Ascending aorta (tissue), 2 donors: Measurements from ENCODE around the gene MPZL1. TPM values are rescaled to one million over a fixed set of nuclear protein-coding genes. Genes with fewer than 3 reads are reported as not detected.

ENCODE experiments used
- DNase-seq, 2 donors: peaks; one replicate each; pipeline ENCODE4 v3.0.0-alpha.2; 2019; ENCODE audit warnings: low spot score in 2 of 2
- H3K27ac ChIP-seq, 2 donors: fragments of 200-600 bp; sonication (generic); one replicate each; pipeline ENCODE4 v1.5.1; 2016 to 2017; ENCODE audit warnings: mild to moderate bottlenecking in 1 of 2
- H3K27me3 ChIP-seq: fragments of 200-600 bp; sonication (generic); one replicate; pipeline ENCODE4 v1.5.1; 2017
- H3K36me3 ChIP-seq, 2 donors: fragments of 200-600 bp; sonication (generic); one replicate each; pipeline ENCODE4 v1.5.1; 2016
- H3K4me1 ChIP-seq, 2 donors: fragments of 200-600 bp; sonication (generic); one replicate each; pipeline ENCODE4 v1.5.1; 2016 to 2017; ENCODE audit warnings: mild to moderate bottlenecking in 1 of 2
- H3K4me3 ChIP-seq, 2 donors: fragments of 200-600 bp; sonication (generic); one replicate each; pipeline ENCODE4 v1.5.1; 2016 to 2017; ENCODE audit warnings: mild to moderate bottlenecking in 1 of 2
- H3K9me3 ChIP-seq, 2 donors: fragments of 200-600 bp; sonication (generic); one replicate each; pipeline ENCODE4 v1.5.1; 2016
- intact Hi-C: fragments of 100-400 bp; cut with DNase I; formaldehyde crosslinking; loops from one replicate; pipeline ENCODE4 v1.15.1; 2023
- total RNA-seq: library from RNA; depleted of rRNA; stranded (reverse); fragments of >200 nt; gene quantifications from one replicate; pipeline ENCODE4 v1.1.0, GENCODE V29; 2016
- TF ChIP-seq, protein P1 (sequence below), 3 experiments: fragments of 200-600 bp in 2 of 3; fragments of 450-650 bp in 1 of 3; sonication (generic) in 2 of 3; IDR thresholded peaks; one replicate each; pipeline ENCODE4 v1.5.1; 2016 to 2019; ENCODE audit warnings: antibody characterized with exemption in 3 of 3, mild to moderate bottlenecking in 1 of 3, moderate library complexity in 1 of 3

The MPZL1 gene
- total RNA-seq, 1 donor from 2014 or later, result 58.9 TPM

DNA sequence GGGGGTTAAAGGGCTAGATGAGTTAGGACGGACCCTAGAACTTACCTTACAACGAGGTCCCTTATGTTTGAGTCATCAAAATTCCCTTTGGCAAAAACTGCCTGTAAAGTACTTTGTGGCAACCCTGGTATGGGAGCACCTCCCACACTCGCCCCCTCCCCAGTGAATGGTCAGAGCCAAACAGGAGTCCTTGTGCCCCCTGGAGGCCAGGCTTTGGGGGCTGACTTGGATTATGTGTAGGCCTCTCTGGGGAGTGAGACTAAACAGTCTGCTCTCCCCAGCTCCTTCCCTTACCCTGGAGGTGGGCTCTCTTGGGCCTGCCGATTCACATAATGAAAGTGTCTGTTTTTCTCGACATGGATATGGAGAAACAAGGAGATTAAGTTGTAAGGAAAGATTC lies 110.9 kb downstream of the MPZL1 start:
- DNase-seq, result no peak
- H3K9me3 ChIP-seq, result no peaks in the 10 kb centered on the region
- no peaks in the 10 kb centered on the region for H3K4me1 ChIP-seq
- no peaks in the 10 kb centered on the region for H3K27me3 ChIP-seq
- H3K36me3 ChIP-seq, result no peaks in the 10 kb centered on the region
- TF ChIP-seq, protein P1, sequence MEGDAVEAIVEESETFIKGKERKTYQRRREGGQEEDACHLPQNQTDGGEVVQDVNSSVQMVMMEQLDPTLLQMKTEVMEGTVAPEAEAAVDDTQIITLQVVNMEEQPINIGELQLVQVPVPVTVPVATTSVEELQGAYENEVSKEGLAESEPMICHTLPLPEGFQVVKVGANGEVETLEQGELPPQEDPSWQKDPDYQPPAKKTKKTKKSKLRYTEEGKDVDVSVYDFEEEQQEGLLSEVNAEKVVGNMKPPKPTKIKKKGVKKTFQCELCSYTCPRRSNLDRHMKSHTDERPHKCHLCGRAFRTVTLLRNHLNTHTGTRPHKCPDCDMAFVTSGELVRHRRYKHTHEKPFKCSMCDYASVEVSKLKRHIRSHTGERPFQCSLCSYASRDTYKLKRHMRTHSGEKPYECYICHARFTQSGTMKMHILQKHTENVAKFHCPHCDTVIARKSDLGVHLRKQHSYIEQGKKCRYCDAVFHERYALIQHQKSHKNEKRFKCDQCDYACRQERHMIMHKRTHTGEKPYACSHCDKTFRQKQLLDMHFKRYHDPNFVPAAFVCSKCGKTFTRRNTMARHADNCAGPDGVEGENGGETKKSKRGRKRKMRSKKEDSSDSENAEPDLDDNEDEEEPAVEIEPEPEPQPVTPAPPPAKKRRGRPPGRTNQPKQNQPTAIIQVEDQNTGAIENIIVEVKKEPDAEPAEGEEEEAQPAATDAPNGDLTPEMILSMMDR (IDR thresholded peaks at IDR 0.05), result no peak
- intact Hi-C loops, result no loop called here
- no peak overlapping the region for H3K27ac ChIP-seq
- no peak overlapping the region for H3K4me3 ChIP-seq

DNA sequence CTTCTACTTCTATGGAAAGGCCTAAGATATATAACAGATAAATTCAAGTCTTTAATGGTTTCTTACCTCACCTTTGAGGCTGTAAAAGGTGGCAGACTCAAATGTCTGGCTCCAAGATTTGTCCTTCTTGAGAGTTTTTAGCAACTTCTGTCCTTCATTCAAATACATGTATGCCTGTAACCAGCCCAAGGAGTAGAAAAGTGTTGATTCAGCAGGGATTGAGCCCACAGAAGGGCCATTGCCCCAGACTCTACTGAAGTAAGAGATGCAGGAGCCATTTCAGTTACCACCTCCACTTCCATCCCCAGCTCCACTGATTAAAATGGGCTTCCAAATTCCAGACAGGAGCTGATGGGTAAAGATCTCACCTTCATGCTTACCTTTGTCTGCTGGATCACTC lies 112.1 kb downstream of the MPZL1 start:
- TF ChIP-seq, protein P1 (IDR thresholded peaks at IDR 0.05), result no peak
- H3K9me3 ChIP-seq, result no peaks in the 10 kb centered on the region
- H3K27me3 ChIP-seq, result no peaks in the 10 kb centered on the region
- no peak for DNase-seq
- no peaks in the 10 kb centered on the region for H3K4me1 ChIP-seq
- H3K4me3 ChIP-seq, result no peak overlapping the region
- H3K36me3 ChIP-seq, result no peaks in the 10 kb centered on the region
- intact Hi-C loops, result no loop called here
- H3K27ac ChIP-seq, result no peak overlapping the region

DNA sequence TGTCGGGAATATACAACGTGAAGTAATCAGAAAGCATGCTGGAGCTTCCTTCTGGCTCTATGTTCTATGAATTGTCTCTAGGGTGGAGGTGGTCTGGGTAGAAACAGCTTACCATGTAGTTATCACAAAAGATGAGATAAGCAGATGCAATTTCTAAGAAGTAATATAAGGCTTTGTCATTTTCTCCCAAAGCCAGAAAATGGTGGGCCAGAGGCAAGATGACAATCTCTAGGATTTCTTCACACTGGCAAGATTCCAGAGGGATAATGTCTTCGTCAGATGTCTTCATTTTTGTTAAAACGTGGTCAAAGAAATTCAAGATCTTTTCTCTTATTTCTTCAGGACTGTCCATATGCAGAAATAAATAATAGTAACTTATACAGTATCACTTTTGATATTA lies 114.4 kb downstream of the MPZL1 start:
- DNase-seq, result no peak
- Histone ChIP-seq H3K4me3 (no peak overlapping the region), H3K36me3 (no peaks in the 10 kb centered on the region), H3K27me3 (no peaks in the 10 kb centered on the region), H3K9me3 (no peaks in the 10 kb centered on the region), H3K4me1 (no peaks in the 10 kb centered on the region), H3K27ac (no peak overlapping the region)
- TF ChIP-seq, protein P1 (IDR thresholded peaks at IDR 0.05), result no peak
- intact Hi-C loops, result no loop called here

DNA sequence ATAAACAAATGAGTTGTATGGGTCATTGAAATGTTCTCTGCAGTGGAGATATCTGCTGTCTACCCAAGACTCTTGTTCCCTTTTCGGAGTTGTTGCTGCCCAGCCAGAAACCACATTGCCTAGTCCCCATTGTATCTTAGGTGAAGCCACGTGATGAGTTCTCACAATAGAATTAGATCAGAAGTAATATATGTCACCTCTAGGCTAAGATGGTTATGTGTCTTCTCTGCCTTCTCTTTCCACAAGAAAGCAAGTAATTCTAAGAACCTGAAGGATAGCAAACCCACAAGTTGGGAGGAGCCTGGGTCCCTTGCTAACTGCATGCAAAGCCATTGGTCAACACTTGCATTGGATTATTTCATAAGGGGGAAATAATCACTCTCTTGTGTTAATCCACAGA lies 115.5 kb downstream of the MPZL1 start:
- Histone ChIP-seq H3K27me3 (no peaks in the 10 kb centered on the region), H3K4me1 (no peaks in the 10 kb centered on the region), H3K4me3 (no peak overlapping the region), H3K27ac (no peak overlapping the region), H3K9me3 (no peaks in the 10 kb centered on the region), H3K36me3 (no peaks in the 10 kb centered on the region)
- intact Hi-C loops, result no loop called here
- TF ChIP-seq, protein P1 (IDR thresholded peaks at IDR 0.05), result no peak
- no peak for DNase-seq

DNA sequence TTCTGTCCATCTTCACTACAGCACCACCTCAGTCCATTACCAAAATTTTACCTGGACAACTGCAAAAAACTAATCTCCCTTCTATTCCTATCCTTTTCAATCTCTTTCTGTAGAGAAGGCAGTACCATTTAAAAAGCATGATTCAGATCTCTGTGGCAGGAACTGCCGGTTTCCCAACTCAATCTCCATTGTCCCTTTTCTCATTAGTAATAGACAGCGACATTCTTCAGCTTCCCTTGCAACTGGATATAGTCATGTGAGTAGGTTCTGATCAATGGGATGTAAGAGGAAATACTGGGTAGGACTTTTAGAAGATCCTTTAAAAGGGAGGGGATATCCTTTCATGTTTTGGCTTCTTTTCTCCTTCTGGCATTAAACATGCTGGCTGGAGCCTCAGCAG lies 117.2 kb downstream of the MPZL1 start:
- TF ChIP-seq, protein P1 (IDR thresholded peaks at IDR 0.05), result no peak
- no peak for DNase-seq
- H3K9me3 ChIP-seq, result no peaks in the 10 kb centered on the region
- no peaks in the 10 kb centered on the region for H3K36me3 ChIP-seq
- no peaks in the 10 kb centered on the region for H3K4me1 ChIP-seq
- H3K27me3 ChIP-seq, result no peaks in the 10 kb centered on the region
- no peak overlapping the region for H3K27ac ChIP-seq
- intact Hi-C loops, result no loop called here
- no peak overlapping the region for H3K4me3 ChIP-seq

Other genes starting within 250 kb of the MPZL1 start
- gene CD247, start 203.5 kb upstream of the MPZL1 start, total RNA-seq, result 3.7 TPM
- gene CREG1, start 168.2 kb upstream of the MPZL1 start, total RNA-seq, result 170 TPM
- 36.8 TPM for gene RCSD1, start 91.8 kb upstream of the MPZL1 start, total RNA-seq
- 1.9 TPM for gene ADCY10, start 192.2 kb downstream of the MPZL1 start, total RNA-seq
- gene DCAF6, start 214.7 kb downstream of the MPZL1 start, total RNA-seq, result 9.8 TPM
- gene MPC2, start 215.1 kb downstream of the MPZL1 start, total RNA-seq, result 2.9 TPM